Panc1 (cell line): Measurements from ENCODE around the gene FMOD.

ENCODE experiments used
- CTCF ChIP-seq: fragments of 450-650 bp; IDR thresholded peaks from 2 replicates; pipeline ENCODE4 v1.5.1; 2017; ENCODE audit warnings: mild to moderate bottlenecking
- REST ChIP-seq, 2 experiments: IDR thresholded peaks; 2 replicates each; pipeline ENCODE4 v1.6.1; 2011 to 2012; ENCODE audit warnings: low read depth in 2 of 2, control low read depth in 1 of 2, low read length in 1 of 2, mild to moderate bottlenecking in 1 of 2, moderate library complexity in 1 of 2; ENCODE audit not compliant: insufficient read depth in 1 of 2

GRCh38 chr1:203373991-203374390 is 23.1 kb upstream of the FMOD start:
- no peak for TF ChIP-seq CTCF
- TF ChIP-seq REST (IDR thresholded peaks at IDR 0.05; ENCODE audit: insufficient read depth in 1 of 2, low read depth in 2 of 2, low read length in 1 of 2) = no peak
